Measurements from ENCODE around the gene ANO7.

The ANO7 gene

GRCh38 chr2:241141214-241141770 lies 47.2 kb upstream of the ANO7 start:
- H3K9me3 ChIP-seq (replicated peaks; ENCODE audit: insufficient read depth, low read length): no peaks in the 10 kb centered on the region
- no peak overlapping the region for H3K4me3 ChIP-seq (ENCODE audit: low read length)
- H3K9ac ChIP-seq (ENCODE audit: low read length): no peak overlapping the region
- H3K27ac ChIP-seq (ENCODE audit: low read length): no peak overlapping the region
- no peak overlapping the region for H2AFZ ChIP-seq (ENCODE audit: low read length)
- no peaks in the 10 kb centered on the region for H3K27me3 ChIP-seq (replicated peaks; ENCODE audit: insufficient read depth, low read length)
- H3K4me1 ChIP-seq (ENCODE audit: low read length): no peaks in the 10 kb centered on the region
- no peak overlapping the region for H3K4me2 ChIP-seq (ENCODE audit: low read depth, low read length)
- no peaks in the 10 kb centered on the region for H3K9me2 ChIP-seq (replicated peaks; ENCODE audit: insufficient read depth, low read length)
- no peak for DNase-seq
- no peaks in the 10 kb centered on the region for H4K20me1 ChIP-seq (ENCODE audit: insufficient read depth, low read length)
- no peaks in the 10 kb centered on the region for H3F3A ChIP-seq (ENCODE audit: insufficient read depth, low read length)
- TF ChIP-seq CTCF (IDR thresholded peaks at IDR 0.05; ENCODE audit: low read length) (no peak), EZH2phosphoT487 (IDR thresholded peaks at IDR 0.05; ENCODE audit: low read length) (no peak), EZH2 (optimal IDR thresholded peaks at IDR 0.05; ENCODE audit: low read depth, low read length) (no peak)
- H3K79me2 ChIP-seq (ENCODE audit: low read length): no peaks in the 10 kb centered on the region
- H3K36me3 ChIP-seq (replicated peaks; ENCODE audit: insufficient read depth, low read length): no peaks in the 10 kb centered on the region

DNA sequence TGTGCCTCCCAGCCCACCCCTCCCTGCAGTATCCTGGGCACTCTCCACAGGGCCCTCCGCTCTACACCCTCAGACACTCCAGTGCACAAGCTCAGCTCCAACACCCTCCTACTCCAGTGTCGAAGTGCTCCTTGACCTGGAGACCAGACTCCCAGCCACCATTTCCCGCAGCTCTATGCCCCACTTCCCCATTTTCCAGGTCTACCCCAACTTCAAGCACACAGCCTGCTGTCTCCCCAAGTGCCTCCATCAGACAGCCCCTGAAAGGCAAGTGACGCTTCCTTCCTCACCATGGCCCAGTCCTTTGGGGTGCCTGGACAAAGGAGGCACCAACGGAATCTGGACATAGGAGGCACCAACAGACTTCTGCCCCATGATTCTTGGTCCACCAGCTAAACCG lies 46.4 kb upstream of the ANO7 start:
- Histone ChIP-seq H3K9ac (ENCODE audit: low read length) (no peak overlapping the region), H4K20me1 (ENCODE audit: insufficient read depth, low read length) (no peaks in the 10 kb centered on the region), H3K9me2 (replicated peaks; ENCODE audit: insufficient read depth, low read length) (no peaks in the 10 kb centered on the region), H2AFZ (ENCODE audit: low read length) (no peak overlapping the region), H3K4me3 (ENCODE audit: low read length) (no peak overlapping the region), H3K27ac (ENCODE audit: low read length) (no peak overlapping the region), H3K4me1 (ENCODE audit: low read length) (no peaks in the 10 kb centered on the region), H3K79me2 (ENCODE audit: low read length) (no peaks in the 10 kb centered on the region), H3K27me3 (replicated peaks; ENCODE audit: insufficient read depth, low read length) (no peaks in the 10 kb centered on the region), H3F3A (ENCODE audit: insufficient read depth, low read length) (no peaks in the 10 kb centered on the region), H3K9me3 (replicated peaks; ENCODE audit: insufficient read depth, low read length) (no peaks in the 10 kb centered on the region), H3K36me3 (replicated peaks; ENCODE audit: insufficient read depth, low read length) (no peaks in the 10 kb centered on the region), H3K4me2 (ENCODE audit: low read depth, low read length) (no peak overlapping the region)
- DNase-seq: no peak
- no peak for TF ChIP-seq EZH2 (optimal IDR thresholded peaks at IDR 0.05; ENCODE audit: low read depth, low read length)
- TF ChIP-seq EZH2phosphoT487 (IDR thresholded peaks at IDR 0.05; ENCODE audit: low read length): no peak
- TF ChIP-seq CTCF (IDR thresholded peaks at IDR 0.05; ENCODE audit: low read length): no peak

- Histone ChIP-seq H3K9ac (ENCODE audit: low read length) (no peak overlapping the region), H3K4me2 (ENCODE audit: low read depth, low read length) (no peak overlapping the region), H3K36me3 (replicated peaks; ENCODE audit: insufficient read depth, low read length) (no peaks in the 10 kb centered on the region), H3K4me1 (ENCODE audit: low read length) (no peaks in the 10 kb centered on the region), H3K9me2 (replicated peaks; ENCODE audit: insufficient read depth, low read length) (no peaks in the 10 kb centered on the region), H3K27me3 (replicated peaks; ENCODE audit: insufficient read depth, low read length) (no peaks in the 10 kb centered on the region), H3K4me3 (ENCODE audit: low read length) (no peak overlapping the region), H3K9me3 (replicated peaks; ENCODE audit: insufficient read depth, low read length) (no peaks in the 10 kb centered on the region), H3F3A (ENCODE audit: insufficient read depth, low read length) (no peaks in the 10 kb centered on the region), H4K20me1 (ENCODE audit: insufficient read depth, low read length) (no peaks in the 10 kb centered on the region), H3K27ac (ENCODE audit: low read length) (no peak overlapping the region), H3K79me2 (ENCODE audit: low read length) (peaks cover under 1% of the 10 kb centered on the region; the same call in 1 of the 2 replicates), H2AFZ (ENCODE audit: low read length) (no peak overlapping the region)
- no peak for DNase-seq
- TF ChIP-seq CTCF (IDR thresholded peaks at IDR 0.05; ENCODE audit: low read length) (no peak), EZH2phosphoT487 (IDR thresholded peaks at IDR 0.05; ENCODE audit: low read length) (no peak), EZH2 (optimal IDR thresholded peaks at IDR 0.05; ENCODE audit: low read depth, low read length) (no peak)
Measured at GRCh38 chr2:241142593-241142992, 45.9 kb upstream of the ANO7 start.

Data from MM.1S (cell line).